Panc1 (cell line): Measurements from ENCODE around the gene PPIL1.

ENCODE experiments used
- CTCF ChIP-seq: fragments of 450-650 bp; IDR thresholded peaks from 2 replicates; pipeline ENCODE4 v1.5.1; 2017; ENCODE audit warnings: mild to moderate bottlenecking
- POLR2AphosphoS5 ChIP-seq: IDR thresholded peaks from 2 replicates; pipeline ENCODE4 v1.6.1; 2012; ENCODE audit warnings: mild to moderate bottlenecking, low read depth, low read length, moderate library complexity
- REST ChIP-seq, 2 experiments: IDR thresholded peaks; 2 replicates each; pipeline ENCODE4 v1.6.1; 2011 to 2012; ENCODE audit warnings: low read depth in 2 of 2, control low read depth in 1 of 2, low read length in 1 of 2, mild to moderate bottlenecking in 1 of 2, moderate library complexity in 1 of 2; ENCODE audit not compliant: insufficient read depth in 1 of 2
- SIN3A ChIP-seq: IDR thresholded peaks from 2 replicates; pipeline ENCODE4 v1.6.1; 2012; ENCODE audit warnings: low read depth, mild to moderate bottlenecking, low read length, moderate library complexity, borderline replicate concordance; ENCODE audit not compliant: insufficient read depth

GRCh38 chr6:36890112-36890663 lies 15.6 kb upstream of the PPIL1 start:
- TF ChIP-seq CTCF = no peak
- no peak for TF ChIP-seq POLR2AphosphoS5
- TF ChIP-seq REST (IDR thresholded peaks at IDR 0.05; ENCODE audit: insufficient read depth in 1 of 2, low read depth in 2 of 2, low read length in 1 of 2) = no peak
- TF ChIP-seq SIN3A = no peak
